Spleen (tissue), 11 donors: Measurements from ENCODE around the gene IL3. TPM values are rescaled to one million over a fixed set of nuclear protein-coding genes. Genes with fewer than 3 reads are reported as not detected.

Experiments
- DNase-seq: peaks from one replicate; pipeline ENCODE4 v3.0.0-alpha.2; 2020
- H3K27ac ChIP-seq, 8 donors: fragments of 200-600 bp; sonication (generic) in 7 of 8; 1 replicate in 4 of 8; 2 replicates in 4 of 8; pipeline versions ENCODE4 v1.5.0 to v1.8.0; 2016 to 2021; ENCODE audit warnings: inconsistent platforms in 4 of 8, mild to moderate bottlenecking in 4 of 8, moderate library complexity in 1 of 8
- H3K27me3 ChIP-seq, 7 donors: fragments of 200-600 bp; sonication (generic) in 6 of 7; replicated peaks in 1 of 7; 1 replicate in 4 of 7; 2 replicates in 3 of 7; pipeline versions ENCODE4 v1.5.0 to v1.8.0; 2016 to 2021; ENCODE audit warnings: inconsistent platforms in 3 of 7, mild to moderate bottlenecking in 1 of 7
- H3K36me3 ChIP-seq, 6 donors: fragments of 200-600 bp; sonication (generic) in 5 of 6; 1 replicate in 4 of 6; 2 replicates in 2 of 6; pipeline versions ENCODE4 v1.5.0 to v1.8.0; 2016 to 2021; ENCODE audit warnings: inconsistent platforms in 2 of 6
- H3K4me1 ChIP-seq, 6 donors: fragments of 200-600 bp; sonication (generic) in 5 of 6; 1 replicate in 3 of 6; 2 replicates in 3 of 6; pipeline versions ENCODE4 v1.5.0 to v1.8.0; 2016 to 2021; ENCODE audit warnings: inconsistent platforms in 3 of 6
- H3K4me3 ChIP-seq, 8 donors: fragments of 200-600 bp; sonication (generic) in 7 of 8; 1 replicate in 4 of 8; 2 replicates in 4 of 8; pipeline versions ENCODE4 v1.5.0 to v1.8.0; 2016 to 2021; ENCODE audit warnings: inconsistent platforms in 4 of 8, mild to moderate bottlenecking in 4 of 8, moderate library complexity in 2 of 8
- H3K9me3 ChIP-seq, 8 donors: fragments of 200-600 bp; sonication (generic) in 7 of 8; 1 replicate in 4 of 8; 2 replicates in 4 of 8; pipeline versions ENCODE4 v1.5.0 to v1.8.0; 2016 to 2021; ENCODE audit warnings: inconsistent platforms in 4 of 8
- POLR2A ChIP-seq, 3 donors: fragments of 450-650 bp; IDR thresholded peaks; one replicate each; pipeline ENCODE4 v1.5.1; 2017; ENCODE audit warnings: antibody characterized with exemption in 3 of 3, mild to moderate bottlenecking in 1 of 3
- POLR2AphosphoS5 ChIP-seq, 3 donors: sonication (generic); formaldehyde crosslinking; IDR thresholded peaks; one replicate each; pipeline ENCODE4 v1.5.1; 2017; ENCODE audit warnings: antibody characterized with exemption in 3 of 3
- WGBS, 5 donors: extraction: QIAGEN DNeasy Blood & Tissue Kit in 3 of 5; methylation state at CpG; one replicate each; pipeline versions ENCODE4 v1.1.5 to v1.1.7; 2013 to 2018; 5-methylcytosine and 5-hydroxymethylcytosine counted together
- intact Hi-C: fragments of 100-400 bp; cut with DNase I; formaldehyde crosslinking; loops from one replicate; pipeline ENCODE4 v1.15.0; 2023; ENCODE audit warnings: low total_unique reads
- polyA plus RNA-seq, 3 donors: library from polyadenylated mRNA; stranded (reverse); fragments of 200-250 nt; gene quantifications; one replicate each; pipeline ENCODE4 v1.2.1, GENCODE V29; 2013
- total RNA-seq, 7 donors: library from RNA; depleted of rRNA in 3 of 7; stranded (reverse); fragments of >200 nt in 3 of 7; fragmentation: NEBNext Ultra II Directional in 4 of 7; extraction: Animal tissue kit (Norgen Biotek cat#: 25700) in 4 of 7; gene quantifications; one replicate each; pipeline versions ENCODE4 v1.1.0 to v1.2.1, GENCODE V29; 2016 to 2021
- TF ChIP-seq, protein P1 (sequence below), 11 experiments: fragments of 200-600 bp in 7 of 11; fragments of 450-650 bp in 4 of 11; sonication (generic) in 4 of 11; IDR thresholded peaks in 8 of 11; conservative IDR thresholded peaks in 3 of 11; 1 replicate in 7 of 11; 2 replicates in 4 of 11; pipeline versions ENCODE4 v1.4.0 to v1.8.0; 2016 to 2021; ENCODE audit warnings: antibody characterized with exemption in 11 of 11, inconsistent platforms in 4 of 11, mild to moderate bottlenecking in 1 of 11
- donor health status: healthy with polysubstance abuse.
- donor health status: DM: no; HTN: no; CAD: no; lungs with moderate emphysema.
- donor health status: DM: no; HTN: no; CAD: no.
- donor health status: Bipolar disorder and iron deficiency.
- donor health status: healthy.
- donor health status: DM: no; HTN: no; CAD: no.
- donor health status: DM: yes; HTN: yes; CAD: no.

The IL3 gene
- total and polyA plus RNA-seq, 10 donors: not detected

- no peak for DNase-seq
These were observed 15.9 kb downstream of the IL3 start for GRCh38 chr5:132076202-132076830.

DNA sequence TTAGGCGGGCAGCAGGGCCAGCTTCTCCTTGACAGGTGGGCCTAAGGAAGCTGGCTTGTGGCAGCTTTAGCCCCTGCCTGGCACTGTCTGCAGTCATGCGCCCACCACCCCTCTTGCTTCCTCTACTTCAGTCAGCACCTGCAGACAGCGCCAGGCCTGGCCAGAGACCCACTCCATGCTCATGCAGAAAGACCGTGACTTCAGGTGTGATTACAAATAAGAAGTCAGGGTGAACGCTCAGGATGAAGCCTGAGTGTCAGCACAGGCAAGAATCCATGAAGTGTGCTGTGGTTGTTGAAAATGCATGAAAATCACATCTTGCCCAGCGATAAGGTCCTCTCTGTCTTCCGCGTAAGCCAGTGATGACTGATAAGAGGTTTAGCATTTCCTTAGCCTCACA is 16.5 kb downstream of the IL3 start:
- 86 to 94% (median 88%) methylated on average over 8 of the region's 8 CpGs for WGBS, 5 donors
- no peaks in the 10 kb centered on the region for H3K36me3 ChIP-seq
- no peak for DNase-seq
- intact Hi-C loops: no loop called here
- no peaks in the 10 kb centered on the region for H3K9me3 ChIP-seq
- no peak overlapping the region for H3K4me3 ChIP-seq
- TF ChIP-seq, protein P1, sequence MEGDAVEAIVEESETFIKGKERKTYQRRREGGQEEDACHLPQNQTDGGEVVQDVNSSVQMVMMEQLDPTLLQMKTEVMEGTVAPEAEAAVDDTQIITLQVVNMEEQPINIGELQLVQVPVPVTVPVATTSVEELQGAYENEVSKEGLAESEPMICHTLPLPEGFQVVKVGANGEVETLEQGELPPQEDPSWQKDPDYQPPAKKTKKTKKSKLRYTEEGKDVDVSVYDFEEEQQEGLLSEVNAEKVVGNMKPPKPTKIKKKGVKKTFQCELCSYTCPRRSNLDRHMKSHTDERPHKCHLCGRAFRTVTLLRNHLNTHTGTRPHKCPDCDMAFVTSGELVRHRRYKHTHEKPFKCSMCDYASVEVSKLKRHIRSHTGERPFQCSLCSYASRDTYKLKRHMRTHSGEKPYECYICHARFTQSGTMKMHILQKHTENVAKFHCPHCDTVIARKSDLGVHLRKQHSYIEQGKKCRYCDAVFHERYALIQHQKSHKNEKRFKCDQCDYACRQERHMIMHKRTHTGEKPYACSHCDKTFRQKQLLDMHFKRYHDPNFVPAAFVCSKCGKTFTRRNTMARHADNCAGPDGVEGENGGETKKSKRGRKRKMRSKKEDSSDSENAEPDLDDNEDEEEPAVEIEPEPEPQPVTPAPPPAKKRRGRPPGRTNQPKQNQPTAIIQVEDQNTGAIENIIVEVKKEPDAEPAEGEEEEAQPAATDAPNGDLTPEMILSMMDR (IDR thresholded peaks at IDR 0.05 in 8 of 11, conservative IDR thresholded peaks at IDR 0.05 in 3 of 11): no peak
- TF ChIP-seq POLR2A (IDR thresholded peaks at IDR 0.05): no peak
- TF ChIP-seq POLR2AphosphoS5 (IDR thresholded peaks at IDR 0.05): no peak
- H3K27me3 ChIP-seq: no peaks in the 10 kb centered on the region
- H3K4me1 ChIP-seq: peaks cover 0 to 5% (median 0%) of the 10 kb centered on the region in 6 donors
- no peak overlapping the region for H3K27ac ChIP-seq

More at GRCh38 chr5:132076202-132076830, 15.9 kb downstream of the IL3 start:
- Histone ChIP-seq H3K9me3 (no peaks in the 10 kb centered on the region), H3K27ac (no peak overlapping the region), H3K27me3 (no peaks in the 10 kb centered on the region), H3K36me3 (no peaks in the 10 kb centered on the region), H3K4me3 (no peak overlapping the region), H3K4me1 (peaks cover 0 to 5% (median 0%) of the 10 kb centered on the region in 6 donors)
- WGBS, 5 donors: 85 to 94% (median 93%) methylated on average over 11 of the region's 11 CpGs
- intact Hi-C loops: no loop called here
- TF ChIP-seq, protein P1 (IDR thresholded peaks at IDR 0.05 in 8 of 11, conservative IDR thresholded peaks at IDR 0.05 in 3 of 11): no peak
- TF ChIP-seq POLR2A (IDR thresholded peaks at IDR 0.05): no peak
- no peak for TF ChIP-seq POLR2AphosphoS5 (IDR thresholded peaks at IDR 0.05)

GRCh38 chr5:132079081-132079480 is 18.6 kb downstream of the IL3 start:
- no peak for TF ChIP-seq POLR2AphosphoS5 (IDR thresholded peaks at IDR 0.05)
- TF ChIP-seq, protein P1 (IDR thresholded peaks at IDR 0.05 in 8 of 11, conservative IDR thresholded peaks at IDR 0.05 in 3 of 11): no peak
- TF ChIP-seq POLR2A (IDR thresholded peaks at IDR 0.05): no peak
- intact Hi-C loops: no loop called here

DNA sequence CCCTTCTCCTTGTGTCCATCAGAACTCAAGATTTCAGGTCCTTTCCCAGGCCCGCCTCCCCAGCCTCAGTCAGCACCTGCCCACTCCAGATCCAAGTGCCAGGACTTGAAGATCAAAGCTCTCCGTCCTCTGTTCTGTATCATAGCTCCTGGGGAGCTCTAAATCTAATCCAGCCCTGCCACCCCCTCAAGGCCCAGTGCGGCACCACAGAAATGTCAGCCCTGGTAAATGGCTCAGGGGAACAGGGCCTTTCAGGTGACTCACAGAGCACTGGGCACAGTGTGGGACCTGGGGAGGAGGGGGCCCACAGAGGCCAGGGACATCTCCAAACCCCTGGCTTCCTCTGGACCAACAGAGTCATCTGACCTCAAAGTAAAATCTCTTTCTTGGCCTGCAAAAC is 19.2 kb downstream of the IL3 start:
- Histone ChIP-seq H3K36me3 (no peaks in the 10 kb centered on the region), H3K27ac (no peak overlapping the region), H3K4me1 (peaks cover 0 to 5% (median 0%) of the 10 kb centered on the region in 6 donors), H3K9me3 (no peaks in the 10 kb centered on the region), H3K27me3 (no peaks in the 10 kb centered on the region), H3K4me3 (no peak overlapping the region)
- intact Hi-C loops: no loop called here
- WGBS, 5 donors: 64 to 100% (median 91%) methylated on average over 3 of the region's 3 CpGs
- DNase-seq: peak; percentile 48
- TF ChIP-seq POLR2A (IDR thresholded peaks at IDR 0.05) (no peak), POLR2AphosphoS5 (IDR thresholded peaks at IDR 0.05) (no peak)
- TF ChIP-seq, protein P1 (IDR thresholded peaks at IDR 0.05 in 8 of 11, conservative IDR thresholded peaks at IDR 0.05 in 3 of 11): no peak

More at GRCh38 chr5:132079081-132079480, 18.6 kb downstream of the IL3 start:
- Histone ChIP-seq H3K9me3 (no peaks in the 10 kb centered on the region), H3K27me3 (no peaks in the 10 kb centered on the region), H3K36me3 (no peaks in the 10 kb centered on the region), H3K4me3 (no peak overlapping the region), H3K27ac (no peak overlapping the region), H3K4me1 (peaks cover 0 to 5% (median 0%) of the 10 kb centered on the region in 6 donors)
- DNase-seq: no peak
- WGBS, 5 donors: 73 to 83% (median 80%) methylated on average over 4 of the region's 4 CpGs
